GM21737 (cell line): Measurements from ENCODE around the gene ABHD8.
"Not testable (repeated sequence)": the region's sequence is repeated elsewhere in the genome, so short reads cannot be mapped to it uniquely, and the experiment has no call there.

Experiments used
- ATAC-seq: cut with Tn5 transposase; IDR thresholded peaks from one replicate; pipeline ENCODE4 v1.9.1; 2021; ENCODE audit warnings: mild to moderate bottlenecking, moderate library complexity; ENCODE audit not compliant: unreplicated experiment

The ABHD8 gene

GRCh38 chr19:17300992-17301619 is 2.1 kb downstream of the ABHD8 start:
- ATAC-seq = no peak

- no peak for ATAC-seq
Measured at GRCh38 chr19:17296976-17297375, 6.2 kb downstream of the ABHD8 start.

GRCh38 chr19:17296273-17296672 is 7.0 kb downstream of the ABHD8 start:
- no peak for ATAC-seq

GRCh38 chr19:17295551-17295950 is 7.7 kb downstream of the ABHD8 start:
- ATAC-seq = not testable (repeated sequence)

GRCh38 chr19:17294051-17294891 is 9.0 kb downstream of the ABHD8 start:
- ATAC-seq = no peak

- ATAC-seq = no peak
Measured at GRCh38 chr19:17293605-17294004, 9.6 kb downstream of the ABHD8 start.

- peak; percentile 81 for ATAC-seq
Measured at GRCh38 chr19:17292301-17293074, 10.7 kb downstream of the ABHD8 start.

- ATAC-seq = no peak
Measured at GRCh38 chr19:17289489-17289888, 13.7 kb downstream of the ABHD8 start.

GRCh38 chr19:17286752-17287151 is 16.5 kb downstream of the ABHD8 start:
- ATAC-seq = no peak

- ATAC-seq = no peak
Measured at GRCh38 chr19:17286263-17286662, 17.0 kb downstream of the ABHD8 start.

- ATAC-seq = no peak
Measured at GRCh38 chr19:17285415-17286135, 17.6 kb downstream of the ABHD8 start.

GRCh38 chr19:17283504-17283996 is 19.7 kb downstream of the ABHD8 start:
- no peak for ATAC-seq

- ATAC-seq = peak; percentile 73
Measured at GRCh38 chr19:17282488-17283125, 20.6 kb downstream of the ABHD8 start.

- ATAC-seq = peak; percentile 4
Measured at GRCh38 chr19:17281391-17282304, 21.6 kb downstream of the ABHD8 start, which contains the start of gene ANKLE1. TSS of gene ANKLE1 (plus strand) at chr19:17281901. CDS start at chr19:17281921, 20 bp downstream.

- ATAC-seq = no peak
Measured at GRCh38 chr19:17279436-17279835, 23.8 kb downstream of the ABHD8 start.

- ATAC-seq = no peak
Measured at GRCh38 chr19:17275441-17276175, 27.6 kb downstream of the ABHD8 start.

- ATAC-seq = not testable (repeated sequence)
Measured at GRCh38 chr19:17274892-17275291, 28.3 kb downstream of the ABHD8 start.

GRCh38 chr19:17268754-17269153 is 34.5 kb downstream of the ABHD8 start:
- ATAC-seq = no peak
